Measurements from ENCODE around the gene C3orf22.
"Not testable (repeated sequence)": the region's sequence is repeated elsewhere in the genome, so short reads cannot be mapped to it uniquely, and the experiment has no call there.

Gene C3orf22

GRCh38 chr3:126542340-126543241, 16.1 kb downstream of the C3orf22 start:
- DNase-seq (ENCODE audit: low read depth) = no peak

DNA sequence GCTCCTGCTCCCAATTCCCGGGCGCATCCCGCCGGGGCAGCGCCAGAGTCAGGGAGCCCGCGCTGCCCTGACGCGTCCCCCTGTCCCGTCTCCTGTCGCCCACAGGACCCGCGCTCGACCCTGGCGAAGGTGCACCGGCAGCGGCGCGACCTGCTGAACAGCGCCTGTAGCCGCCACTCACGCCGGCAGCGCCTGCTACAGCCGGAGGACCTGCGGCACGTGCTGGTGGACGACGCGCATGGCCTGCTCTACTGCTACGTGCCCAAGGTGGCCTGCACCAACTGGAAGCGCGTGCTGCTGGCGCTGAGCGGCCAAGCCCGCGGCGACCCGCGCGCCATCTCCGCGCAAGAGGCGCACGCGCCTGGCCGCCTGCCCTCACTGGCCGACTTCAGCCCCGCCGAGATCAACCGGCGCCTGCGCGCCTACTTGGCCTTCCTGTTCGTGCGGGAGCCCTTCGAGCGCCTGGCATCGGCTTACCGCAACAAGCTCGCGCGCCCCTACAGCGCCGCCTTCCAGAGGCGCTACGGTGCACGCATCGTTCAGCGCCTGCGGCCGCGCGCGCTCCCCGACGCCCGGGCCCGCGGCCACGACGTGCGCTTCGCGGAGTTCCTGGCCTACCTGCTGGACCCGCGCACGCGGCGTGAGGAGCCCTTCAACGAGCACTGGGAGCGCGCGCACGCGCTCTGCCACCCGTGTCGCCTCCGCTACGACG, 16.9 kb downstream of the C3orf22 start:
- no peak for DNase-seq (ENCODE audit: low read depth)

DNA sequence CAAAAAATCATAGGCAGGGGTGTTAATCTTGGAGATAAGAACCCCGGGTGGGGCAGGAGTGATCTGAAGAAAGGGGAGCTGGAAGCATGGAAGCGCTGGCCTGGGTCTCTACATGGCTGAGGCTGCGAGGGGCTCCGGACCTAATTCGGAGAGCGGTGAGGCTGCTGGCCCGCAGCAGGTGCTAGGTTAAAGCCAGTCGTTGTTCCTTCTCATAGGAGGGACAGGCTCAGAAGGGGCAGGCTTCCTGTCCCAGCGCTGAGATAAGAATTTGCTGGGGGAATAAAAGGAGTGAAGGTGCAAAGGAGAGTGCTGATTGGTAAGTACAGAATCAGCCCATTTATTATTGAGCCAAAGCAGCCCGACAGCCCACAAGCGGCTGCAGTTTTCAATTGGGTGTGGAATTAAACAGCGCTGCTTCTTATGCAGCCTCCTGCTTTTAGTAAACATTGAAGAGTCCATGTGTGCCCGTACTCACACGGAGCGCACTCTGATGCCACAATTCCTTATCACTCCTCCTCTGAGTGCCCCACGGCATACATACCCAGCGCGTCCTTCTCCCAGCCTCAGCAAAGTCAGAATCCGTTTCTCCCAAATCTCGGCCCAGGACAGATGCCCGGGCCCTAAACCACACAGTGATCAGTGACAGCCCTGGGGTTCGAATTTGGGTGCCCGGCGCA, 17.6 kb downstream of the C3orf22 start:
- no peak for DNase-seq (ENCODE audit: low read depth)

- no peak for DNase-seq (ENCODE audit: low read depth)
Observed at GRCh38 chr3:126540342-126540849, 18.3 kb downstream of the C3orf22 start.

DNA sequence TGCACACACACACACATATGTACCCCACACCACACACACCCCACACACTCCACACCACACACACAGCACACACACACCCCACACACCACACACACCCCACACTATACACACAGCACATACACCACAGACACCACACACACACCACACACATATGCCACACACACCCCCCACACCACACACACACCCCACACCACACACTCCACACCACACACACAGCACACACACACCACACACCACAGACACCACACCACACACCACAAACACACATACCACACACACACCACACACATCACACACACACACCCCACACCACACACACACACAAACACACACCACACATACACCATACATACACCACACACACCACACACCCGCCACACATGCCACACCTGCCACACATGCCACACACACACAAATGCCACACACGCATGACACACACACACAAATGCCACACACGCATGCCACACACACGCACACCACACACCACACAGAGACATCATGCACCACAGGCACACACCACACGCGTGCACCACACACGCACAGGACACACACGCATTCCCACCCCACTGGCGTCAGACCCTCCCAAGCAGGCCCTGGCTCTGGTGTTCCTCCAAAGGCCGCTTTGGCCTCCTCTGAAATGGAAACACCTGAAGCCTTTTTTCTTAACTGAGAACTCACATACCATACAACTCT, 19.0 kb downstream of the C3orf22 start:
- no peak for DNase-seq (ENCODE audit: low read depth)

GRCh38 chr3:126538966-126539365, 19.8 kb downstream of the C3orf22 start:
- no peak for DNase-seq (ENCODE audit: low read depth)

DNA sequence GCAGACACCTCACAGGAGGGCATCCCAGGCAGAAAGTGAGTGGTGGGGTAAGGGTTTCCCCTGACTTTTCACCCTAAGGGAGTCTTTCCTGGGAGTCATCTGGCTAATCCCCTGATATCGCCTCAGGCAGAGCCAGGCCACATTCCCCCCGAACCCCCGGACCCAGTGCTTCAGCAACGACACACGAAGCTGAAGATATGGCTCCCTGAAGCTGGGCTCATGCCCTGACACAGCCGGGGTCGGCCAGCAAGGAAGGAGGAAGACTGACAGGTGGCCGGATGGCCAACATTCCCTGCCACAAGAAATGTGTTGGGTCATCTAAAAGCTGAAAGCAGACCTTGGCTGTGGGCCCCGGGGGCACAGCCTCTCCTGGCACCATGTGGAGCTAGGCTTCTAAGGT, 20.4 kb downstream of the C3orf22 start:
- DNase-seq (ENCODE audit: low read depth) = no peak

DNA sequence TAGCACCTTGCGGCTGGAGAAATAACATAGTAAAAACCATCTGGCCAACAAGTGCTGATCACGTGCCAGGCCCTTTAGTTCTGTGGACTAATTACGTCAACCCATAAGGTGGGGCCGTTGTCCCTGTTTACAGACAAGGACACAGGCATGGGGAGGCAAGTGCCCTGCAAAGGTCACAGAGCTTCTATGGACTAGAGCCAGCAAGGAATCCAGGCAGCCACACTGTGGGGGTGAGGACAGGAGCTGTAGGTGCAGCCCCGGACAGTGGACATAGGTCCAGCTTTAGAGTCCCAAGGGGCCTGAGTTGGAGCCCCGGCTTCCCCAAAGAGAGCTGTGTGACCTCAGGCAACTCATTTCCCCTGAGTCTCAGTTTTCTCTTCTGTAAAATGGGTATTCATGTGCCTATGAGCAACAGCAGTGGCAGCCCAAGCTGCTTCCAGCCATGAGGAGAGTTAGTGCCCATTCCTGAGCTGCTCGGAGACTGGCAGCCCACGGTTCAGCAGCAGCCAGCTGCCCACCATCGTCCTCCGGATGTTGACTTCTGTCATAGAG, 20.9 kb downstream of the C3orf22 start:
- no peak for DNase-seq (ENCODE audit: low read depth)

GRCh38 chr3:126537116-126537729, 21.5 kb downstream of the C3orf22 start:
- DNase-seq (ENCODE audit: low read depth) = no peak

- DNase-seq (ENCODE audit: low read depth) = no peak
Observed at GRCh38 chr3:126536126-126536525, 22.6 kb downstream of the C3orf22 start.

- no peak for DNase-seq (ENCODE audit: low read depth)
Observed at GRCh38 chr3:126535636-126536035, 23.1 kb downstream of the C3orf22 start.

DNA sequence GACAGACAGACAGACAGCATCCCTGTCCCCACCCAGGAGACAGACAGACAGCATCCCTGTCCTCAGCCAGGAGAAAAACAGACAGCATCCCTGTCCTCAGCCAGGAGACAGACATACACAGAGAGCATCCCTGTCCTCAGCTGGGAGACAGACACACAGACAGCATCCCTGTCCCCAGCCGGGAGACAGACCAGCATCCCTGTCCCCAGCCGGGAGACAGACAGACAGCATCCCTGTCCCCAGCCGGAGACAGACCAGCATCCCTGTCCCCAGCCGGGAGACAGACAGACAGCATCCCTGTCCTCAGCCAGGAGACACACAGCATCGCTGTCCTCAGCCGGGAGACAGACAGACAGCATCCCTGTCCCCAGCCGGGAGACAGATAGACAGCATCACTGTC, 24.0 kb downstream of the C3orf22 start:
- DNase-seq (ENCODE audit: low read depth) = not testable (repeated sequence)

- no peak for DNase-seq (ENCODE audit: low read depth)
Observed at GRCh38 chr3:126533506-126533905, 25.2 kb downstream of the C3orf22 start.

GRCh38 chr3:126531051-126531330, 27.7 kb downstream of the C3orf22 start:
- no peak for DNase-seq (ENCODE audit: low read depth)

GRCh38 chr3:126530171-126531050, 28.3 kb downstream of the C3orf22 start:
- DNase-seq (ENCODE audit: low read depth) = no peak

DNA sequence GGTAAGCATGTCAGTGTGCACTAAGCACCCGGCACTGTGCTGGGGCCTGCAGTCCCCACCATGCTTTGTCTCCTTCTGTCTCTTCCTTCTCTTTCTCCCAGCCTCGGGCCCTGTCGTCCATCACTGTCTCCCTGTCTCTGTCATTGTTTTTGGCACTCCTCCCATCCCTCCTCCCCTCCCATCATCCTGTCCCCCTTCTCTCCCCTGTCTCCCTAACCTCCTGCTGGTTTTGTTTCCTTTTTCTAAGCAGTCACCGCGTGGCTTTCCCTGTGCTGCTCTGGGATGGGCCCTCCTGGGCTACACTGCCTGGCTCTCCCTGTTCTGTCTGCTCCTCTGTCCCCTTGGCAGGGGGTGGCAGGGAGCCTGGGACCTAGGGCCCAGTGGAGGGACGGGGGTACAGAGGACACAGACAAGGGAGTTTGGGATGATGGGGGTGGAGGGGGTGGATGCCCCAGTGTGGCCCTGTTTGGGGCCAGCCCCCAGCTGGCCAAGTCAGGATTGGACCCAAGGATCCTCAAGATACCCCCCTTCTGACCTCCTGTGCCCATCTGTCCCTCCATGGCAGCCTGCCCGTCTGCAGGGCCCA, 29.1 kb downstream of the C3orf22 start:
- no peak for DNase-seq (ENCODE audit: low read depth)

DNA sequence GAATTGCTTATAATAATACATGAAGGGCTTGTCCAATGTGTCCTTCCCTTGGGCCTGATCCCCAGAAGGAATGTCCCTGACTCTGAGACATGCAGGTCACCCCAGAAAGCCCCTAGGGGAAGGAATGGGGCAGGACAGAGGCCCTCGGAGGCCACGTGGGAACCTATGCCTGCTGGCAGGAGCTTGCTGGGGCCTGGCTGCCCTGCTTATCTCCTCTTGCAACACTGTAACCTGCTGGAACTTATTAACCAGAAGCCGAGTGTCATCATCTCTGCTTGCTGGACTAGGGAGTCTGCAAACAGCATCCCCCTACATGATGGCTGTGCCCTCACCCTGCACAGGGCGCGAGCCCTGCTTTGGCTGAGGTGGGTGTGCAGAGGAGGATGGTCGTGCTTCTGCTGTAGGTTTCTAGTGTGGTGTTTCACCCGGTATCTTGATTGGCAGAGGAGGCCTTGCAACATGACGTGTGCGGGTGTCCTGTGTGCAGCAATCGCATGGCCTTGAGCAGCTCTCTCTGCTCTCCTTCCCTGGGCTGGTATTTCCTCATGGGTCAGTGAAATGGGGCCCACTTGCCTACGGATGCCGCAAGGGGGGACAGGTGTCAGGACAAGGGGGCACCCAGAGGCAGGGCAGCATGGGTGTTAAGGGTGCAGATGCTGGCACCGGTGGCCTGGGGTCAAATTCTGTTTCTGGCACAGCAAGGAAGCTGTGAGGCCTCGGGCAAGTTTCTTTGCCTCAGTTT, 29.8 kb downstream of the C3orf22 start:
- no peak for DNase-seq (ENCODE audit: low read depth)

- no peak for DNase-seq (ENCODE audit: low read depth)
Observed at GRCh38 chr3:126528419-126528799, 30.3 kb downstream of the C3orf22 start.

DNA sequence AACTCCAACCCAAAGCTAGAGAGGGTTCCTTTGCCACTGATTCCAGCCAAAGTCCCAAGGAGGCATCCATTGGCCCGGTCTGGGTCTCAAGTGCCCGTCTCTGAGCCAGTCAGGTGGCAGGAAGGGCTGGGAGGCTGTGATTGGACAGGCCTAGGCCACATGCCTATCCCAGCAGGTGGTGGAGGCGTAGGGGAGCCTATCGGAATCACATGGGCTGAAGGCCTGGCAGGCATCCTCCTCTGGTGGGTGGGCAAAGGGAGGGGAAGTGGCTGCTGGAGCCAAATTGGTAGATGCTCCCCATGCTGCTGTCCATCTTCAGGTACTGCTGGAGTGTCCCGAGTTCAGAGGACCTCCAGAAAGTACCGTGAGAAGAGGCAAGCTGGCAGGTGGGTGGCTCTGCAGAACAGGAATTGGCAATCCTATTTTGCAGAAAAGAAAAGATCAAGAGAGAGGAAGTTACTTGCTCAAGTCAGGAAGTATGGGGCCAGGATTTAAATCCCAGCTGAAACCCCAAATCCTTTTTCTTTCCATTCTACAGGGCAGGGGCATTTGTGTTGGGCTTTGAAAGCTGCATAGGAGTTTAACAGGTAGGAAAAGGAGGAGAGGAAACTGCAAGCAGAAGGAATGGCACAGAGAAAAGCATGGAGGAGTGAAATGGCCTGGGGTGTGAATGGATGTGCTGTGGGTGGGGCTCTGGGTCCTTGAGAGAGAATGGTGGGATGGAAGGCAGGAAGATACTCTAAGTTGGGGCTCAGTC, 31.1 kb downstream of the C3orf22 start:
- no peak for DNase-seq (ENCODE audit: low read depth)
